Measurements from ENCODE around the gene M1AP.
"Not testable (repeated sequence)": the region's sequence is repeated elsewhere in the genome, so short reads cannot be mapped to it uniquely, and the experiment has no call there.

Gene M1AP

GRCh38 chr2:74639550-74639949 is 8.6 kb downstream of the M1AP start:
- Histone ChIP-seq H3K4me3 (no peak overlapping the region), H3K4me2 (no peak overlapping the region), H3K27ac (no peak overlapping the region), H3K9ac (no peak overlapping the region), H3K36me3 (no peaks in the 10 kb centered on the region), H4K20me1 (no peaks in the 10 kb centered on the region), H3K27me3 (no peaks in the 10 kb centered on the region), H3K4me1 (0 out of 20 replicates have a peak, but pooled peaks cover 0 to 2% (median 0%) of the 10 kb centered on the region in 10 experiments), H3K9me3 (replicated peaks in 1 of 11) (no peaks in the 10 kb centered on the region)
- no peak for TF ChIP-seq Cebpa-rat (IDR thresholded peaks at IDR 0.05)

GRCh38 chr2:74632939-74633312 is 15.2 kb downstream of the M1AP start:
- Histone ChIP-seq H3K36me3 (no peaks in the 10 kb centered on the region), H3K27me3 (no peaks in the 10 kb centered on the region), H4K20me1 (no peaks in the 10 kb centered on the region), H3K4me3 (no peak overlapping the region), H3K9ac (no peak overlapping the region), H3K9me3 (replicated peaks in 1 of 11) (no peaks in the 10 kb centered on the region), H3K4me1 (no peaks in the 10 kb centered on the region; a peak in 1 of 20 replicates), H3K27ac (no peak overlapping the region), H3K4me2 (no peak overlapping the region)
- no peak for TF ChIP-seq Cebpa-rat (IDR thresholded peaks at IDR 0.05)

- H3K36me3 ChIP-seq = no peaks in the 10 kb centered on the region
Measured at GRCh38 chr2:74632209-74632938, 15.8 kb downstream of the M1AP start.

GRCh38 chr2:74630454-74630853 is 17.7 kb downstream of the M1AP start:
- not testable (repeated sequence) for H3K4me3 ChIP-seq; H3K9ac ChIP-seq; H4K20me1 ChIP-seq; H3K36me3 ChIP-seq; H3K9me3 ChIP-seq (replicated peaks in 1 of 11); H3K4me2 ChIP-seq; H3K4me1 ChIP-seq; H3K27ac ChIP-seq; H3K27me3 ChIP-seq

More at GRCh38 chr2:74632209-74632938, 15.8 kb downstream of the M1AP start:
- Histone ChIP-seq H3K27ac (no peak overlapping the region), H3K4me2 (no peak overlapping the region), H3K4me1 (no peaks in the 10 kb centered on the region; a peak in 1 of 20 replicates), H3K27me3 (no peaks in the 10 kb centered on the region), H3K9ac (no peak overlapping the region), H3K9me3 (replicated peaks in 1 of 11) (no peaks in the 10 kb centered on the region), H4K20me1 (no peaks in the 10 kb centered on the region), H3K4me3 (no peak overlapping the region)
- no peak for TF ChIP-seq Cebpa-rat (IDR thresholded peaks at IDR 0.05)

- Histone ChIP-seq H3K9ac (no peak overlapping the region), H3K27ac (no peak overlapping the region), H3K9me3 (replicated peaks in 1 of 11) (no peaks in the 10 kb centered on the region), H3K4me1 (no peaks in the 10 kb centered on the region; a peak in 1 of 20 replicates), H3K36me3 (no peaks in the 10 kb centered on the region), H3K27me3 (no peaks in the 10 kb centered on the region), H3K4me3 (no peak overlapping the region), H3K4me2 (no peak overlapping the region), H4K20me1 (no peaks in the 10 kb centered on the region)
- no peak for TF ChIP-seq Cebpa-rat (IDR thresholded peaks at IDR 0.05)
Measured at GRCh38 chr2:74628538-74629105, 19.5 kb downstream of the M1AP start.

GRCh38 chr2:74625658-74626425 is 22.3 kb downstream of the M1AP start:
- no peaks in the 10 kb centered on the region for H4K20me1 ChIP-seq
- H3K4me2 ChIP-seq = no peak overlapping the region
- no peak for TF ChIP-seq Cebpa-rat (IDR thresholded peaks at IDR 0.05)

GRCh38 chr2:74620671-74621070 is 27.5 kb downstream of the M1AP start:
- H3K36me3 ChIP-seq = no peaks in the 10 kb centered on the region
- H3K4me3 ChIP-seq = no peak overlapping the region
- no peaks in the 10 kb centered on the region for H3K27me3 ChIP-seq
- no peak overlapping the region for H3K9ac ChIP-seq
- 0 out of 22 replicates have a peak overlapping the region, but pooled peaks of 1 of the 11 experiments have one; percentile 8 for H3K27ac ChIP-seq
- peaks cover 13 to 18% (median 16%) of the 10 kb centered on the region in 10 experiments for H3K4me1 ChIP-seq
- no peaks in the 10 kb centered on the region for H4K20me1 ChIP-seq
- no peak for TF ChIP-seq Cebpa-rat (IDR thresholded peaks at IDR 0.05)
- H3K4me2 ChIP-seq = peak overlapping the region in 3 of 11 experiments; percentile 19 to 68 (median 30); a peak in 2 of 22 replicates
- no peaks in the 10 kb centered on the region for H3K9me3 ChIP-seq (replicated peaks in 1 of 11)

More at GRCh38 chr2:74625658-74626425, 22.3 kb downstream of the M1AP start:
- Histone ChIP-seq H3K9ac (no peak overlapping the region), H3K4me3 (no peak overlapping the region), H3K36me3 (no peaks in the 10 kb centered on the region), H3K9me3 (replicated peaks in 1 of 11) (no peaks in the 10 kb centered on the region), H3K27me3 (no peaks in the 10 kb centered on the region), H3K27ac (no peak overlapping the region), H3K4me1 (no peaks in the 10 kb centered on the region)

- no peaks in the 10 kb centered on the region for H3K36me3 ChIP-seq
- H3K4me2 ChIP-seq = peak overlapping the region in 10 of 11 experiments; percentile 2 to 68 (median 25); a peak in 13 of 22 replicates
- no peak for TF ChIP-seq Cebpa-rat (IDR thresholded peaks at IDR 0.05)
- no peak overlapping the region for H3K4me3 ChIP-seq
- no peaks in the 10 kb centered on the region for H4K20me1 ChIP-seq
- H3K27ac ChIP-seq = no peak overlapping the region
- H3K9ac ChIP-seq = no peak overlapping the region
- peaks cover 13 to 18% (median 16%) of the 10 kb centered on the region in 10 experiments for H3K4me1 ChIP-seq
- H3K27me3 ChIP-seq = no peaks in the 10 kb centered on the region
- H3K9me3 ChIP-seq (replicated peaks in 1 of 11) = no peaks in the 10 kb centered on the region
Measured at GRCh38 chr2:74619651-74620297, 28.4 kb downstream of the M1AP start.
